Measurements from ENCODE around the gene RMDN2. TPM values are rescaled to one million over a fixed set of nuclear protein-coding genes. Genes with fewer than 3 reads are reported as not detected.

The RMDN2 gene
- total RNA-seq, 2 experiments from 2014 or later, result 1.4 to 2.6 TPM

- Mint-ChIP-seq H3K4me1 (ENCODE audit: low read depth) (peaks cover 4% of the 10 kb centered on the region), H3K4me3 (no peak overlapping the region), H3K36me3 (ENCODE audit: low read depth) (no peaks in the 10 kb centered on the region), H3K27ac (no peak overlapping the region), H3K27me3 (no peaks in the 10 kb centered on the region), H3K9me3 (no peaks in the 10 kb centered on the region)
- CTCF ChIA-PET, result no interaction called here
- intact Hi-C loops (cut with micrococcal nuclease), result no loop called here
- ATAC-seq (no peak), DNase-seq (no peak)
- no peak for TF ChIP-seq CTCF (IDR thresholded peaks at IDR 0.05)
- POLR2A ChIA-PET, result no interaction called here
Measured at GRCh38 chr2:37976411-37976810, 51.3 kb downstream of the RMDN2 start.

DNA sequence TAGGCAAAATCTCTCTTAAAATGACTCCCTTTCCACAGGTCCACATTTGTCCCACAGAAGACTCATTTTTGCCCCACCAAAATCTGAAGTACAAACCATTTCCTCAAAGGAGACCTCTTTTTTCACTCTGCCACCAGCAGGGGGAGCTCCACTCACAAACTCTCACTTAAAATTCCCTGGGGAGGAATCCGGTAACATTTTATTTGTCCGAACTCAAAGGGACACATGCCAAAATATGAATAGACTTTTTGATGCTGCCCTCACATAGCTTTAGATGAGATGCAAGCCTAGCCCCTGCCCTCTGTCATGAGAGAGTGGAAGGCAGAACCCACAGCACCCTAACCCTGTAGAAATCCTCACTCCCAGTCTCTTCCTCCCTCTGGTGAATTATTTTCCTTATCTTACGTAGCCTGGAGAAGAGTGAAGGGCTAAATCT lies 57.1 kb downstream of the RMDN2 start:
- H3K36me3 Mint-ChIP-seq (ENCODE audit: low read depth), result peaks cover under 1% of the 10 kb centered on the region
- peaks cover 6% of the 10 kb centered on the region for H3K4me1 Mint-ChIP-seq (ENCODE audit: low read depth)

DNA sequence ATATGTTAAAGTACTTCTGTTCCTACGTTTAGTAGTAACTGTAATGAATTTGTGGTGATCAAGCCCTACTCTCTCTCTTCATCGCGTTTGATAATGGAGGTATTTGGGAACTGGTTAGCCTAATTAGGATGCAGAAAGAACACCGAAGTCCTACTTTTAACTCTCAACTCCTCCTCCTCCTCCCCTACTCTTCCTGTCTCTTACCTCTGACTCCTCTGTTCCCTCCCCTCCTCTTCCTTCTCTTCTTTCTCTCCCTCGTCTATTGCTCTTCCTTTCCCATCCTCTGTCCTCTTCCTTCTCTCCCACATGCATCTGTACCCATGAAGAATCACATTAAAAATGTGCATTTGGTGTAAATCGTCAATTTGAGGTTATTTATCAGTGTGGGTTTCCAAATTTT lies 57.8 kb downstream of the RMDN2 start:
- ChIA-PET CTCF (interaction anchor here (0.8 to 2.6 kb wide), 11 partner anchors 8 to 526 kb away, joined by 3 to 14 read pairs (median 6); no protein-coding TSS in a partner anchor), POLR2A (no interaction called here)
- DNase-seq, result no peak
- Mint-ChIP-seq H3K4me3 (no peak overlapping the region), H3K36me3 (ENCODE audit: low read depth) (peaks cover 2% of the 10 kb centered on the region), H3K27ac (no peak overlapping the region), H3K9me3 (no peaks in the 10 kb centered on the region), H3K27me3 (no peaks in the 10 kb centered on the region), H3K4me1 (ENCODE audit: low read depth) (peaks cover 6% of the 10 kb centered on the region)
- no peak for TF ChIP-seq CTCF (IDR thresholded peaks at IDR 0.05)
- no peak for ATAC-seq
- intact Hi-C loops (cut with micrococcal nuclease), result loop anchor here (1.0 to 5.0 kb wide), 2 partner anchors 134 to 291 kb away; no protein-coding TSS in a partner anchor

More for the DNA sequence above, 57.1 kb downstream of the RMDN2 start:
- Mint-ChIP-seq H3K27me3 (no peaks in the 10 kb centered on the region), H3K27ac (no peak overlapping the region), H3K9me3 (no peaks in the 10 kb centered on the region), H3K4me3 (no peak overlapping the region)
- ChIA-PET POLR2A (no interaction called here), CTCF (interaction anchor here (0.6 to 2.6 kb wide), 19 partner anchors 9 to 527 kb away, joined by 3 to 14 read pairs (median 4); no protein-coding TSS in a partner anchor)
- intact Hi-C loops (cut with micrococcal nuclease), result loop anchor here (1.0 to 5.0 kb wide), 2 partner anchors 135 to 292 kb away; no protein-coding TSS in a partner anchor
- DNase-seq, result peak; percentile 68
- ATAC-seq, result no peak
- TF ChIP-seq CTCF (IDR thresholded peaks at IDR 0.05), result peak; percentile 95

- no peak for DNase-seq
- H3K4me3 Mint-ChIP-seq, result no peak overlapping the region
- CTCF ChIA-PET, result interaction anchor here (1.3 kb wide), 1 partner anchor 132 kb away, joined by 4 read pairs; no protein-coding TSS in a partner anchor
- H3K4me1 Mint-ChIP-seq (ENCODE audit: low read depth), result peaks cover 6% of the 10 kb centered on the region
- H3K9me3 Mint-ChIP-seq, result no peaks in the 10 kb centered on the region
- POLR2A ChIA-PET, result no interaction called here
- H3K27ac Mint-ChIP-seq, result no peak overlapping the region
- no peak for TF ChIP-seq CTCF (IDR thresholded peaks at IDR 0.05)
- intact Hi-C loops (cut with micrococcal nuclease), result loop anchor here (5.0 kb wide), 1 partner anchor 134 kb away; no protein-coding TSS in a partner anchor
- no peaks in the 10 kb centered on the region for H3K27me3 Mint-ChIP-seq
- H3K36me3 Mint-ChIP-seq (ENCODE audit: low read depth), result peaks cover 2% of the 10 kb centered on the region
- ATAC-seq, result no peak
Measured at GRCh38 chr2:37983719-37984118, 58.6 kb downstream of the RMDN2 start.

GRCh38 chr2:37984176-37984575 lies 59.1 kb downstream of the RMDN2 start:
- ChIA-PET CTCF (interaction anchor here (1.3 kb wide), 1 partner anchor 132 kb away, joined by 4 read pairs; no protein-coding TSS in a partner anchor), POLR2A (no interaction called here)
- no peaks in the 10 kb centered on the region for H3K9me3 Mint-ChIP-seq
- DNase-seq, result no peak
- no peak for TF ChIP-seq CTCF (IDR thresholded peaks at IDR 0.05)
- no peak overlapping the region for H3K27ac Mint-ChIP-seq
- no peak overlapping the region for H3K4me3 Mint-ChIP-seq
- no peak for ATAC-seq
- peaks cover 2% of the 10 kb centered on the region for H3K36me3 Mint-ChIP-seq (ENCODE audit: low read depth)
- intact Hi-C loops (cut with micrococcal nuclease), result loop anchor here (5.0 kb wide), 1 partner anchor 133 kb away; no protein-coding TSS in a partner anchor
- peaks cover 6% of the 10 kb centered on the region for H3K4me1 Mint-ChIP-seq (ENCODE audit: low read depth)
- H3K27me3 Mint-ChIP-seq, result no peaks in the 10 kb centered on the region

All from activated CD8-positive, alpha-beta T cell treated with anti-CD3 and anti-CD28 coated beads for 36 hours (primary cell).